Keratinocyte (primary cell): ENCODE measurements around the gene CBFA2T3. TPM values are rescaled to one million over a fixed set of nuclear protein-coding genes. Genes with fewer than 3 reads are reported as not detected.

ENCODE experiments used
- DNase-seq: peaks from one replicate; pipeline ENCODE4 v3.0.0-alpha.2; 2011; ENCODE audit warnings: low read depth, missing footprints, low spot score
- FAIRE-seq: peaks from 2 replicates; lab custom pipeline; 2011; peaks lifted over from hg19 to GRCh38; lab: Jason Lieb, UNC
- H2AFZ ChIP-seq: 2 replicates; pipeline ENCODE4 v1.6.0; 2012; ENCODE audit warnings: low read length, control low read depth, inconsistent platforms; ENCODE audit not compliant: control insufficient read depth
- H3K27ac ChIP-seq: 2 replicates; pipeline ENCODE4 v1.5.1; 2011; ENCODE audit warnings: low read length; ENCODE audit not compliant: control insufficient read depth, insufficient read depth
- H3K27me3 ChIP-seq: 3 replicates; pipeline ENCODE4 v1.6.0; 2011; ENCODE audit warnings: low read length; ENCODE audit not compliant: control insufficient read depth, insufficient read depth; ENCODE audit errors: extremely low read depth
- H3K36me3 ChIP-seq, 2 experiments: 2 replicates in 1 of 2; 3 replicates in 1 of 2; pipeline ENCODE4 v1.5.1; 2011; ENCODE audit warnings: low read length in 2 of 2, mild to moderate bottlenecking in 1 of 2; ENCODE audit not compliant: control insufficient read depth in 2 of 2, insufficient read depth in 2 of 2; ENCODE audit errors: extremely low read depth in 1 of 2
- H3K4me1 ChIP-seq: 3 replicates; pipeline ENCODE4 v1.5.1; 2011; ENCODE audit warnings: low read length; ENCODE audit not compliant: control insufficient read depth, insufficient read depth; ENCODE audit errors: extremely low read depth
- H3K4me2 ChIP-seq: 3 replicates; pipeline ENCODE4 v1.6.0; 2011; ENCODE audit warnings: low read depth, low read length; ENCODE audit not compliant: control insufficient read depth, insufficient read depth; ENCODE audit errors: extremely low read depth
- H3K4me3 ChIP-seq, 3 experiments: fragments of 200-600 bp in 1 of 3; sonication (generic) in 1 of 3; 2 replicates in 2 of 3; 3 replicates in 1 of 3; pipeline ENCODE4 v1.5.1; 2011 to 2016; ENCODE audit warnings: low read length in 3 of 3, mild to moderate bottlenecking in 3 of 3, control low read depth in 2 of 3, inconsistent platforms in 1 of 3, low read depth in 1 of 3, mixed read lengths in 1 of 3, mixed run types in 1 of 3, moderate library complexity in 1 of 3; ENCODE audit not compliant: control insufficient read depth in 2 of 3, insufficient read depth in 2 of 3; ENCODE audit errors: extremely low read depth in 1 of 3
- H3K79me2 ChIP-seq: 2 replicates; pipeline ENCODE4 v1.6.0; 2012; ENCODE audit warnings: low read length; ENCODE audit not compliant: control insufficient read depth, insufficient read depth
- H3K9ac ChIP-seq: 3 replicates; pipeline ENCODE4 v1.6.0; 2011; ENCODE audit warnings: low read length; ENCODE audit not compliant: control insufficient read depth, insufficient read depth; ENCODE audit errors: extremely low read depth
- H3K9me1 ChIP-seq: 3 replicates; pipeline ENCODE4 v1.6.0; 2011; ENCODE audit warnings: low read length; ENCODE audit not compliant: control insufficient read depth, insufficient read depth; ENCODE audit errors: extremely low read depth
- H3K9me3 ChIP-seq: 2 replicates; pipeline ENCODE4 v1.5.1; 2012; ENCODE audit warnings: low read depth, low read length; ENCODE audit not compliant: control insufficient read depth
- H4K20me1 ChIP-seq: 3 replicates; pipeline ENCODE4 v1.6.0; 2011; ENCODE audit warnings: low read length; ENCODE audit not compliant: control insufficient read depth, insufficient read depth; ENCODE audit errors: extremely low read depth
- CTCF ChIP-seq, 3 experiments: IDR thresholded peaks in 1 of 3; conservative IDR thresholded peaks in 1 of 3; optimal IDR thresholded peaks in 1 of 3; 2 replicates in 2 of 3; 3 replicates in 1 of 3; pipeline versions ENCODE3 to v1.5.1; 2011; ENCODE audit warnings: low read length in 3 of 3, mild to moderate bottlenecking in 3 of 3, moderate library complexity in 2 of 3, control low read depth in 1 of 3, inconsistent platforms in 1 of 3; ENCODE audit not compliant: insufficient read depth in 2 of 3; ENCODE audit errors: extremely low read depth in 1 of 3
- EZH2 ChIP-seq: IDR thresholded peaks from one replicate; pipeline ENCODE4 v1.6.1; 2012; ENCODE audit warnings: inconsistent platforms, mild to moderate bottlenecking, low read length, moderate library complexity
- dilution Hi-C: fragments of 300-500 bp; cut with MboI; formaldehyde crosslinking; loops from one replicate; pipeline ENCODE4 v1.7.0; 2020; ENCODE audit warnings: low sequenced_read_pairs; ENCODE audit not compliant: extremely low pct_ligation_motif_present
- polyA plus RNA-seq, 5 experiments: library from polyadenylated mRNA; depleted of rRNA in 3 of 5; stranded (reverse) in 3 of 5; stranded (forward) in 1 of 5; unstranded in 1 of 5; fragments of >200 nt; gene quantifications; 1 replicate in 1 of 5; 2 replicates in 3 of 5; 3 replicates in 1 of 5; pipeline versions ENCODE4 v1.2.1 to v1.2.3, GENCODE V29; 2011 to 2012; ENCODE audit warnings: missing spikeins in 2 of 5, low read depth in 1 of 5, low replicate concordance in 1 of 5

CBFA2T3 gene
- polyA plus RNA-seq, 1 donor (not counting 4 experiments of a cell fraction or from before 2014, with no cell fraction given) = 0.08 TPM

DNA sequence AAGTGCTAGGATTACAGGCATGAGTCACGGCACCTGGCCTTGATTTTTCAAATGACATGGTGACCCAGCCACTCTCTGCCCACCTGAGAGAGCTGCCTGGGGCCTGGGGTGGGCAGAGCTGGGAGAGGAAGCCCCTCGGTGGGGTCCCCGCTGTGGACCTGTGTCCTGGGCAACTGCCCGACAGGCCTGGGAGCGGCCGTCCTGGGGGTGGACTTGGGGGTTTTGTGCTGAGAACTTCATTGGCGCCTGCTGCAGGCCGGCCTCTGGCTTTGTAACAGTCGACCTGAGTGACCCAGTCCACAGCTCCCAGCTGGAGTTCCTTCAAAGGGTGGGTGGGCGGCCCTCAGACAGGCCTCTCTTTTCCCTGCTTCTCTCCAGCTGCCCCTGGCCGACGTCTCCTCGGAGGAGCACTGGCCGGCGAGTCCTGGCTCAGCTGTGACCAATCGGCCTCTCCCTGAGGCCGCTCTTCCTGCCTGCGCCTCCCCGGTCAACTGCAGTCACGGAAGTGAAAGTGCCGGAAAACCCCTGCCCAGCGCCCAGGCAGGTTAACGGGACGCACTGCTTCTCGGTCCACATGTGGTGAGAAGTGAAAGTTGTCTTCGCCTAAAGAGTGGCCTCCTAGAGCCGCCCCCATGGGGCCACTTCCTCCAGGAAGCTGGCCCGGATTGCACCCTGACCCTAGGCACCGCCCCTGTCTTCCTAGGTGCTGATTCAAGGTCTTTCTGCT lies 5.5 kb downstream of the CBFA2T3 start:
- TF ChIP-seq CTCF (optimal IDR thresholded peaks at IDR 0.05 in 1 of 3, IDR thresholded peaks at IDR 0.05 in 1 of 3, conservative IDR thresholded peaks at IDR 0.05 in 1 of 3; ENCODE audit: extremely low read depth in 1 of 3, insufficient read depth in 2 of 3, low read length in 3 of 3) = no peak
- no peak for TF ChIP-seq EZH2
- H3K79me2 ChIP-seq = no peaks in the 10 kb centered on the region
- H3K27me3 ChIP-seq = peaks cover 55% of the 10 kb centered on the region
- H3K27ac ChIP-seq = no peak overlapping the region
- no peaks in the 10 kb centered on the region for H3K9me1 ChIP-seq
- no peak overlapping the region for H3K4me3 ChIP-seq
- H4K20me1 ChIP-seq = no peaks in the 10 kb centered on the region
- DNase-seq (no peak), FAIRE-seq (no peak)
- dilution Hi-C loops = no loop called here
- no peaks in the 10 kb centered on the region for H3K36me3 ChIP-seq
- no peak overlapping the region for H3K9ac ChIP-seq
- no peaks in the 10 kb centered on the region for H3K4me1 ChIP-seq
- H2AFZ ChIP-seq = no peak overlapping the region
- H3K9me3 ChIP-seq = no peaks in the 10 kb centered on the region
- no peak overlapping the region for H3K4me2 ChIP-seq

DNA sequence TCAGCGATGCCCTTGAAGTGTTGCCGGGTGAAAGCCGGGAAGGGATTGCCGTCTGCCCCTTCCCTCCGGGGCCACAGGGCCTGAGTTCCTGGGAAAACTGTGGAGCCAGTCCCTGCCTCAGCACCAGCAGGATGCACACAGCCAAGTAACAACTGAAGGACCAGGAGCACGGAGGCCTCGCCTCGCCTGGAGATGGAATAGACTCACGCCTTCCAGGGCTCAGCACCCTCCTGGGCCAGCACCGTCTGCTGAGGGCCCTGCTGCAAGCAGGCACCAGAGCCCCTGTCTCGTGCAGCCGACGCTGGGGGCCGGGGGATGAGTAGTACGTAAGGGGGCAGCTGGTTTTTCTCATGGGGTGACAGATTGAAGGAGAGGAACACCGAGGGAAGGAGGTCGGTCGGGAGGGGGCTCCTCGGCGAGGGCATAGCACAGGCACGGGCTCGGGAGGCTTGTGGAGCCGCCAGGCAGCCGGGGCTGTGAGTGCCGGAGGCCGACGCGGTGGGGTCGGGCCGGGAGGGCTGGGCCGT lies 6.4 kb downstream of the CBFA2T3 start:
- H3K27me3 ChIP-seq = peaks cover 55% of the 10 kb centered on the region
- H3K9ac ChIP-seq = no peak overlapping the region
- H4K20me1 ChIP-seq = no peaks in the 10 kb centered on the region
- no peak overlapping the region for H3K4me3 ChIP-seq
- H3K4me1 ChIP-seq = no peaks in the 10 kb centered on the region
- no peaks in the 10 kb centered on the region for H3K9me3 ChIP-seq
- dilution Hi-C loops = no loop called here
- TF ChIP-seq CTCF (optimal IDR thresholded peaks at IDR 0.05 in 1 of 3, IDR thresholded peaks at IDR 0.05 in 1 of 3, conservative IDR thresholded peaks at IDR 0.05 in 1 of 3; ENCODE audit: extremely low read depth in 1 of 3, insufficient read depth in 2 of 3, low read length in 3 of 3) = no peak
- TF ChIP-seq EZH2 = no peak
- no peaks in the 10 kb centered on the region for H3K9me1 ChIP-seq
- no peak overlapping the region for H2AFZ ChIP-seq
- FAIRE-seq (no peak), DNase-seq (no peak)
- H3K79me2 ChIP-seq = no peaks in the 10 kb centered on the region
- H3K36me3 ChIP-seq = no peaks in the 10 kb centered on the region
- H3K27ac ChIP-seq = no peak overlapping the region
- no peak overlapping the region for H3K4me2 ChIP-seq
